Activated CD4-positive, alpha-beta memory T cell treated with anti-CD3 and anti-CD28 coated beads, Interleukin-2, amount 10 ng/mL, durations not matched to agents 7 days and 5 days (primary cell): ENCODE measurements around the gene LRP5. TPM values are rescaled to one million over a fixed set of nuclear protein-coding genes. Genes with fewer than 3 reads are reported as not detected.
A peak's percentile ranks its signal among the peaks of the same experiment; 100 is the strongest.

ENCODE experiments used
- CTCF ChIA-PET: fragments of 350-600 bp; sonication (Branson Sonifier 250); formaldehyde crosslinking; loops from one replicate; lab custom pipeline; 2021; ENCODE audit warnings: antibody characterized with exemption, inconsistent platforms; lab: Charles Lee
- POLR2A ChIA-PET: fragments of 350-600 bp; sonication (Branson Sonifier 250); formaldehyde crosslinking; loops from one replicate; lab custom pipeline; 2021; ENCODE audit warnings: antibody characterized with exemption; lab: Charles Lee
- DNase-seq: peaks from one replicate; pipeline ENCODE4 v3.0.0-alpha.2; 2020
- H3K27ac Mint-ChIP-seq: one replicate; pipeline ENCODE4 v1.8.0; 2021; ENCODE audit warnings: mild to moderate bottlenecking, mixed read lengths
- H3K27me3 Mint-ChIP-seq: one replicate; pipeline ENCODE4 v1.8.0; 2021; ENCODE audit warnings: mixed read lengths
- H3K36me3 Mint-ChIP-seq: one replicate; pipeline ENCODE4 v1.8.0; 2021; ENCODE audit warnings: low read depth, mixed read lengths
- H3K4me1 Mint-ChIP-seq: one replicate; pipeline ENCODE4 v1.8.0; 2021; ENCODE audit warnings: mixed read lengths
- H3K4me3 Mint-ChIP-seq: one replicate; pipeline ENCODE4 v1.8.0; 2021; ENCODE audit warnings: mild to moderate bottlenecking, mixed read lengths
- H3K9me3 Mint-ChIP-seq: one replicate; pipeline ENCODE4 v1.8.0; 2021; ENCODE audit warnings: mixed read lengths
- total RNA-seq, 2 experiments: library from RNA; stranded (reverse); gene quantifications; one replicate each; pipeline ENCODE4 v1.2.3, GENCODE V29; 2021

Gene LRP5
- total RNA-seq, 2 experiments from 2014 or later, result 12.3 to 13.5 TPM

- Mint-ChIP-seq H3K36me3 (peaks cover 2% of the 10 kb centered on the region), H3K4me1 (peaks cover 17% of the 10 kb centered on the region), H3K4me3 (no peak overlapping the region), H3K27me3 (peaks cover 2% of the 10 kb centered on the region), H3K27ac (no peak overlapping the region), H3K9me3 (no peaks in the 10 kb centered on the region)
- ChIA-PET CTCF (interaction anchor here (1.2 to 2.2 kb wide), 2 partner anchors 32 to 45 kb away, joined by 3 to 9 read pairs; no protein-coding TSS in a partner anchor), POLR2A (no interaction called here)
- DNase-seq, result no peak
Measured at GRCh38 chr11:68302670-68303069, 9.7 kb upstream of the LRP5 start.

GRCh38 chr11:68303083-68303482, 9.3 kb upstream of the LRP5 start:
- H3K4me3 Mint-ChIP-seq, result no peak overlapping the region
- peaks cover 2% of the 10 kb centered on the region for H3K36me3 Mint-ChIP-seq
- peaks cover 15% of the 10 kb centered on the region for H3K4me1 Mint-ChIP-seq
- CTCF ChIA-PET, result interaction anchor here (1.2 to 2.2 kb wide), 2 partner anchors 32 to 46 kb away, joined by 3 to 9 read pairs; no protein-coding TSS in a partner anchor
- POLR2A ChIA-PET, result interaction anchor here (0.9 kb wide), 1 partner anchor 39 kb away, joined by 3 read pairs; no protein-coding TSS in a partner anchor
- DNase-seq, result no peak
- H3K27ac Mint-ChIP-seq, result no peak overlapping the region
- H3K27me3 Mint-ChIP-seq, result peaks cover 2% of the 10 kb centered on the region
- no peaks in the 10 kb centered on the region for H3K9me3 Mint-ChIP-seq

GRCh38 chr11:68303982-68304780, 8.2 kb upstream of the LRP5 start:
- Mint-ChIP-seq H3K4me3 (no peak overlapping the region), H3K9me3 (no peaks in the 10 kb centered on the region), H3K27me3 (no peaks in the 10 kb centered on the region), H3K36me3 (peaks cover 2% of the 10 kb centered on the region), H3K27ac (no peak overlapping the region), H3K4me1 (peaks cover 15% of the 10 kb centered on the region)
- no peak for DNase-seq
- ChIA-PET POLR2A (interaction anchor here (0.9 kb wide), 1 partner anchor 38 kb away, joined by 3 read pairs; no protein-coding TSS in a partner anchor), CTCF (interaction anchor here (2.2 kb wide), 1 partner anchor 47 kb away, joined by 9 read pairs; no protein-coding TSS in a partner anchor)

GRCh38 chr11:68306636-68307035, 5.8 kb upstream of the LRP5 start:
- no peaks in the 10 kb centered on the region for H3K9me3 Mint-ChIP-seq
- peaks cover 2% of the 10 kb centered on the region for H3K36me3 Mint-ChIP-seq
- H3K4me3 Mint-ChIP-seq, result no peak overlapping the region
- peaks cover 31% of the 10 kb centered on the region for H3K4me1 Mint-ChIP-seq
- no peak overlapping the region for H3K27ac Mint-ChIP-seq
- ChIA-PET CTCF (interaction anchor here (0.8 to 1.0 kb wide), 2 partner anchors 9 to 19 kb away, joined by 3 read pairs; no protein-coding TSS in a partner anchor), POLR2A (no interaction called here)
- no peak for DNase-seq
- peaks cover 10% of the 10 kb centered on the region for H3K27me3 Mint-ChIP-seq

- peaks cover 34% of the 10 kb centered on the region for H3K4me1 Mint-ChIP-seq
- H3K4me3 Mint-ChIP-seq, result no peak overlapping the region
- H3K9me3 Mint-ChIP-seq, result no peaks in the 10 kb centered on the region
- peaks cover 2% of the 10 kb centered on the region for H3K36me3 Mint-ChIP-seq
- no peak overlapping the region for H3K27ac Mint-ChIP-seq
- H3K27me3 Mint-ChIP-seq, result peaks cover 12% of the 10 kb centered on the region
- ChIA-PET CTCF (interaction anchor here (1.0 kb wide), 1 partner anchor 51 kb away, joined by 4 read pairs; no protein-coding TSS in a partner anchor), POLR2A (no interaction called here)
- no peak for DNase-seq
Measured at GRCh38 chr11:68308068-68308467, 4.3 kb upstream of the LRP5 start.

GRCh38 chr11:68309621-68310185, 2.7 kb upstream of the LRP5 start:
- Mint-ChIP-seq H3K4me1 (peaks cover 44% of the 10 kb centered on the region), H3K27me3 (peaks cover 28% of the 10 kb centered on the region), H3K36me3 (peaks cover 1% of the 10 kb centered on the region), H3K9me3 (no peaks in the 10 kb centered on the region), H3K4me3 (no peak overlapping the region), H3K27ac (no peak overlapping the region)
- ChIA-PET POLR2A (interaction anchor here (1.1 kb wide), 1 partner anchor 26 kb away, joined by 3 read pairs; no protein-coding TSS in a partner anchor), CTCF (interaction anchor here (1.4 kb wide), 1 partner anchor 14 kb away, joined by 3 read pairs; no protein-coding TSS in a partner anchor)
- no peak for DNase-seq

- ChIA-PET CTCF (interaction anchor here (0.6 to 1.4 kb wide), 4 partner anchors 14 to 26 kb away, joined by 3 to 6 read pairs (median 3); no protein-coding TSS in a partner anchor), POLR2A (interaction anchor here (1.2 kb wide), 1 partner anchor 18 kb away, joined by 3 read pairs; no protein-coding TSS in a partner anchor)
- Mint-ChIP-seq H3K27me3 (peaks cover 32% of the 10 kb centered on the region), H3K36me3 (no peaks in the 10 kb centered on the region), H3K9me3 (no peaks in the 10 kb centered on the region), H3K4me3 (peak overlapping the region; percentile 50), H3K27ac (no peak overlapping the region), H3K4me1 (peaks cover 34% of the 10 kb centered on the region)
- DNase-seq, result no peak
Measured at GRCh38 chr11:68311160-68312116, 953 bp upstream of the LRP5 start.

- no peak overlapping the region for H3K27ac Mint-ChIP-seq
- H3K36me3 Mint-ChIP-seq, result no peaks in the 10 kb centered on the region
- ChIA-PET POLR2A (no interaction called here), CTCF (no interaction called here)
- no peak for DNase-seq
- no peaks in the 10 kb centered on the region for H3K9me3 Mint-ChIP-seq
- peak overlapping the region; percentile 79 for H3K4me3 Mint-ChIP-seq
- peaks cover 34% of the 10 kb centered on the region for H3K4me1 Mint-ChIP-seq
- peaks cover 35% of the 10 kb centered on the region for H3K27me3 Mint-ChIP-seq
Measured at GRCh38 chr11:68312780-68313573, 586 bp downstream of the LRP5 start.

- no peak for DNase-seq
- H3K27me3 Mint-ChIP-seq, result peaks cover 35% of the 10 kb centered on the region
- H3K9me3 Mint-ChIP-seq, result no peaks in the 10 kb centered on the region
- ChIA-PET CTCF (no interaction called here), POLR2A (no interaction called here)
- peaks cover 34% of the 10 kb centered on the region for H3K4me1 Mint-ChIP-seq
- no peak overlapping the region for H3K27ac Mint-ChIP-seq
- peak overlapping the region; percentile 79 for H3K4me3 Mint-ChIP-seq
- no peaks in the 10 kb centered on the region for H3K36me3 Mint-ChIP-seq
Measured at GRCh38 chr11:68313574-68314202, 1.3 kb downstream of the LRP5 start.

GRCh38 chr11:68314203-68315170, 2.1 kb downstream of the LRP5 start:
- CTCF ChIA-PET, result no interaction called here
- Mint-ChIP-seq H3K27ac (no peak overlapping the region), H3K4me1 (peaks cover 34% of the 10 kb centered on the region)

More at GRCh38 chr11:68314203-68315170, 2.1 kb downstream of the LRP5 start:
- no peak for DNase-seq
- peaks cover 36% of the 10 kb centered on the region for H3K27me3 Mint-ChIP-seq
- POLR2A ChIA-PET, result no interaction called here
- no peaks in the 10 kb centered on the region for H3K9me3 Mint-ChIP-seq
- no peaks in the 10 kb centered on the region for H3K36me3 Mint-ChIP-seq
- peak overlapping the region; percentile 79 for H3K4me3 Mint-ChIP-seq
